SW 1271 (cell line): ENCODE results near the gene PDE4D.
"Not testable (repeated sequence)": the region's sequence is repeated elsewhere in the genome, so short reads cannot be mapped to it uniquely, and the experiment has no call there.

Experiments used
- DNase-seq, 2 experiments: peaks; one replicate each; lab custom pipeline; 2025; lab: John Stamatoyannopoulos, UW

Gene PDE4D

DNA sequence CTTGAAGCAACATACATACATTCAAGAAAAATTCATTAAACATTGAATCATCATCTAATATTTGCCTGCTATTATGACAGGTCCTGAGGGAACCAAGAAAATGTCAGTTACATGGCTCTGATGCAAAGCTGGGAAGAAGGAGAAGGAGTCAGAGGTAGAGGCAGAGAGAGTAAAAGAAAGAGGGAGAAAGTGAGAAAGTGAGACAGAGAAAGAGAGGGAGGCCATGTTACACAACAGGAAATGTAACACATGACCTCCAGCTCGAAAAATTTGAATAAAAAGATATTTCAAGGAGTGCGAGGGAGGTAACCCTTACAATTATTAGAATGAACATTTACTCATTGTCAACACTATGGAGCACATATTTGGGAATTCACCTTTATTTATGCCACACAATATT is 189.7 kb downstream of the PDE4D start:
- DNase-seq, result no peak

DNA sequence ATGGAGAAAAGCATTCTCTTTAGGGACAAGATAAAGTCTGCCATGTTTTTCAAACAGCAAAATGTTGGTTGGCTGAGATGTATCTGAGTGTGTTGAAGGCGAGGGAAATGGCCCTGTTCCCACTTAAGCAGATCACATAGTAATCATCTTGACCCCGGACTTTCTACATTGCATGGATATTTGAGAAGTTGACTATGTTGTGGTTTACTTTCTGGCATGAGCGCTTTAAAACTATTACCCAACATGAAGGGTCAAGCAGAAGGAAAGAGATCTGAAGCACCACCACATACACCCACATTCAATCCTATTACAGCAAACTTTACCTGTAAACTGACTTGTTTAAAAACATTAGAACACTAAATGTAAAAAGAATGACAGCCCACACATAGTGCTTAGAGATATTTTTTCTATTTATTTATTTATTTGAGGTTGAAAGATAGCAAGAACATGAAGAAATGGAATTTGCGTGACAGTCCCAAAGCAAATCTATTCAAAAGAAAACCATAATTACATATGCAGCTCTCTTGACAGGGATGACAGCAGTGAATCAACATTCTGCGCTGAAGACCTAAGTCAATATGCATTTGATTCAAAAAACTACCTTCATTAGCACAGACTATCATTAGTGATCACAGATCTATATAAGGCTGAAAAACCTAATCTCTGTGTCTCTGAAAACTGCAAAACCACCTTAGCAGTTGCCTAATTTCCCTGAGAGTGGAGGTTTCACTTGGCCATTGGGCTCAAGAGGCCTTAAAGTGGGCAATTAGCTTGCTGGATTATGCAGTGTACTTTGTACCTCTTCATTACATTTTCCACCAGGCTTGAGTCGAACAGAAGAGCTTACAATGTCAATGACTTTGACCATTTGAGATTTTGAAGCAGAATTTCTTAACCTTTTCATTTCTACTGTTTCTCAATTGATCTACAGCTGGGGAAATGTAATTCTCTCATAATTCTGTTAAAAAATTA is 195.0 kb downstream of the PDE4D start:
- no peak for DNase-seq

DNA sequence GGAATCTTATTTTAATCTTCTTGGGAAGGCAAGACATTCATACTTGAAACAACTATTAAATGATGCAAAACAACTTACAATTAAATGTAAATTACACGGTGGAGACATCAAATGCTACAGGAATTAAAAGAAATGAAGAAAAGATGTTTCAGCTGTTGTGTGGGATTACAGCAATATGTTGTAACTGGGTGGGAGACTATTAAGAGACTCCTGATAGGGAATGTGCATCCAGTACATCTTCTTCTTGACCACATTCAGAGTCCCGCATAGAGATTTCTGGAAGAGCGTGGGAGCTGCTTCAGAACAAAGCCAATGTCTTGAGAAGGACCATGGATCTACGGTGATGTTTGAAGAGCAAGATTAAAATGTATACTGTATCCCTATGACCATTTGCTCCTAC is 199.1 kb downstream of the PDE4D start:
- DNase-seq, result no peak

DNA sequence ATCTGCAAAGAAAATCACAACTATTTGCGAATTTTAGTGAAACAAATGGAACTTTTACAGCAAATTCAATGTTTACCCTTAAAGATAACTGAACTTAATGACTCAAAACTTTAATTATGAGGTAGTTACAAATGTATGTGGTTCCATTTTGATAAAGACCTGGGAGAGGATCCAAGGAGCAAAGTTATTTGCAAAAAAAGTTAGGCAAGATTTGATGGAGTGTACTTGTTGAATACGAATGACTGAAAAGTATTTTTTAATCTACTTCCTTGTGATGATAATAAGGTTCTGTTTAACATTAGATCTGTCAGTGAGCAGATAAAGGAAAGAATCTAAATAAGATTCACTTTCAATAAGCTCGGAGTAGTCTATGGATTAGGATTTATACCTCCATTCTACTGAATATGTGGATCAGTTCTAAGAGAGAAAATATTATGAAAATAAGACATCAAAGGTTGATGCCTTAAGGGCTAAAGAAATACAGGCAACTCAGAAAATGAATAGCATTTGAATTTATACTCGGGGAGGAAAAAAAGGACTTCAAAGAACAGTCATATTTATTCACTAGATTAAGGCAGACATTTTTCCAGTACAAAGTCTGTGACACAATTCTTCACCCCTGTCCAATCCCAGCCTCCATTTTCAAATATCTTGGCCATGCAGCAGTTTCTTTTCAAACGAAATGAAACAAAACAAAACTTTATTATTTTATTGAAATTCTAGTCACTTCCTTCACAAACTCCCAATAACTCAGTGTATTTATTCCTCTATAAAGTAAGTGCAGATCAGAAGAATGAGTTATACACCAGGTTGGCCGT is 199.8 kb downstream of the PDE4D start:
- DNase-seq, result no peak

DNA sequence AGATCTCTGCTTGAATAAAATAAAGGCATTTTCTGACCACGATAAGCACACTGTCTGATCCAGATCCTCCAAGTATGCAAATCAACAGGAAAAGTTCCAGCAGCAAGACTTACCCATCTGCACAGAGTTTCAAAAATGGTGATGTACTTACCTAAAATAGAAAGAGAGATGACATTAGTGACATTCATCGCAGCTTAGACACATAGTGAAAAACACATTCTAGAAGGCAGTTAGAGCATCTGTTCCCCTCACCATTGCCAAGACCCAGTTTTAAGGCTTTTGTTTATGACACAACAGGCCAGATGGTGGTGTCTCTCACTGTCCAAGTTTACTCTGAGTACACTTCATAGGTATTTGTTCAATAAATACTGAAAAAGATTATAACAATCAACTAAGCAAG is 207.7 kb downstream of the PDE4D start:
- DNase-seq, result no peak

DNA sequence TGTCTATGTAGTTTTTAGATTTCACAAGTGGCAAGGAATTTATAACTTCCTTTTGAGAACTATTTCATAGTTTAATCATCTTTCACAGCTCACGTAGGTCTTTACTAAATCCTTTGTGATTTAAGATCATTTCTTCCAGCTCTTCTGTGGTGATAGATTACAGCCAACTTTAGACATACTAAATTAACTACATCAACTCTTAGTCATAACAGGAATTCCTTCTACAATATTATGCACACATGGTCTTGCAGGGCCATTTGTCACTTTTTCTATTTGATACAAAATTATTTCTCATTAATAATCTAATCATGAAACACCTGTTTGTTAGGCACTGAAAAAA is 208.4 kb downstream of the PDE4D start:
- no peak for DNase-seq

DNA sequence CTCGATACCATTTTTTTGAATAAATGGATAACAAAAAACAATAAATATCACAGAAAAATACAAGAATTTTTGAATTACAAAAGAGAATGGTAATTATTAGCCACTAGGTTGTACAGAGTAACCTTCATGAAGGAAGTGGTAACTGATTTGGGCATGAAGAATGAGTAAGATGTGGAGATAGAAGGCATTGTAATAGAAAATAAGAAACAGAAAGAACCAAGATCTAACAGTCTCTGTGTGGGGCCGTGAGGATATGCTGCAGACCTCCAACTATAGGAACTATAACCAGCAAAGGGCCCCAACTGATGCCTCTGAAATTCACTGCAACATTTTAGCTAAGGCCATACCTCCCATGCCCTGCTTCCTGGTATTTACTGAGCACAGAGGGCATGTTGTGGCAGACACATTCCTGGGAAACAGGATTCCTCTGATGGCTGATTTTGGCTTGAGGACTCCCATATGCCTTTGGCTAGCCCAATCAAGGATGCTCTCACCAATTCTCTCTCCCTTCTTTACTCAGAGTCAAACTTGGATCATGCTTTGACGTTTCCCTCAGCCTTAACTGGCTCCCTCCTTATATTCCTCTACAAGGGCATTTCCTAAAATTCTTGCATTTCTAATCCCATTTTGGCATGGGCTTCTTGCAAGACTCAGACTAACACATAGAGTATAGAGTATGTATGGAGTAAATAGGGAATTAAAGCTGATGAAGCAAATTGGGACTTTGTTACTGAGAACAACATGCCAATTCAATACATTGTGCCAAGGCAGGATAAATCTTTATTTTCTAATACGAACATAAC is 208.9 kb downstream of the PDE4D start:
- DNase-seq, result no peak

DNA sequence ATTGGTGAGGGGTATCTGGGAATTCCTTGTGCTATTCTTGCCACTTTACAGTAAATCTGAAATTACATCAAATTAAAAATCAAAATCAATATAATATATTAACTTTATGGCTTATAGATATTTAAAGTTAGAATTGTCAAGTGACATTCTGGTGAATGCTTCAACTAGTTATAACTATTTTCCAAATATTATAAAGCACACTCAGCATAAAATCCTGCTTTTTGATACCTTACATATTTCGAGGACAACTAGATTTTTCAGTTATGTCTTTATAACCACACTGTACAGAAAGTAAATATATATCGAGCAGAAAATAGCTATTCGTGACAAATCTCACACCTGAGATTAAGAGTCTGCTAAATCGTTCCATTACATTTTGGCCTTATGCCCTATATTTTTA is 210.2 kb downstream of the PDE4D start:
- DNase-seq, result no peak

DNA sequence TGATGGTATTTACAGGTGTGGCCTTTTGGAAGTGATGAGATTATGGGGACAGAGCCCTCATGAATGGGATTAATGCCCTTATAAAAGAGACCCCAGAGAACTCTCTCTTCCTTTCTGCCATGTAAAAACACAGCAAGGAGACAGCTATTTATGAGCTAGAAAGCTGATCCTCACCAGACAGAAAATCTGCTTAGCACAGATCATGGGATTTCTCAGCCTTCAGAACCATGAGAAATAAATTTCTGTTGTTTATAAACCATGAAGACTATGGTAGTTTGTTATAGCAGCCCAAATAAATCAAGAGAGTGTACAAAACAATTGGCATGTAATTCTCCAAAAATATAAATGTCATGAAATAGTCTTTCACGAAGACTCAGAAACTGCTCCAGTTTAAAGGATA is 211.0 kb downstream of the PDE4D start:
- no peak for DNase-seq

DNA sequence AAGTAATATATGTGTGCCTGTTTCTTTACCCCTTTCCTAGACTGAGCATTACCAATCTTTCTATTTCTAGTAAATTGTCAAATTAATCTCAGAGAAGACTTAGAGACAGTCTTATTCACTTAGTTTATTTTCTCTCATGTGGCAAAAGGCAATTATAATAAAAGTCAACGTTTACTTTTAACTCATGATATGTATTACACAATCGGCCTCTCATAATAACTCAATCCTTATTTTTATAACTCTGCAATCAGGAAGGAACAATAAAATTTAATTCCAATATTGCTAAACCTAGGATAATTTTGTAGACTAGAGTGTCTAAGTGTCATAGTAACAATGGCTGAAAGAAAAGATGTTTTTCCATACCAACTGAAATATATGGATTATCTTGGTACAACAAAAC is 214.6 kb downstream of the PDE4D start:
- DNase-seq, result no peak

DNA sequence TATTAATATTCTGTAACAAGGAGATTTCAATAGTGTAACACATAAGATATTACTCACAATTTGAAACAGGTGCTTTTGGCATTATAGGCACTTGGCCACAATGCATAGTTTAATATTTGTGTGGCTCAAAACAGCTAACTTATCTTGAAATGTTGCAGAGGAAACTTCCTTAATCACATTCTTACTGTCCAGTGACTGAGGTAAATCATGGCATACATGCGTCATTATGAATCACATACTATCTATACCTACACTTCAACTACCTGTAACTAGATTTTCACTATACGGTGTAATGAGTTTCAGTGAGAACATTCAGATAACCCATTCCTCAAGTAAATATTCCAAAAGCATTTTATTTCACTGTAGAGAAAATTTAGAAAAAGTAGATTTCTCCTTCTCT is 218.8 kb downstream of the PDE4D start:
- DNase-seq, result no peak

DNA sequence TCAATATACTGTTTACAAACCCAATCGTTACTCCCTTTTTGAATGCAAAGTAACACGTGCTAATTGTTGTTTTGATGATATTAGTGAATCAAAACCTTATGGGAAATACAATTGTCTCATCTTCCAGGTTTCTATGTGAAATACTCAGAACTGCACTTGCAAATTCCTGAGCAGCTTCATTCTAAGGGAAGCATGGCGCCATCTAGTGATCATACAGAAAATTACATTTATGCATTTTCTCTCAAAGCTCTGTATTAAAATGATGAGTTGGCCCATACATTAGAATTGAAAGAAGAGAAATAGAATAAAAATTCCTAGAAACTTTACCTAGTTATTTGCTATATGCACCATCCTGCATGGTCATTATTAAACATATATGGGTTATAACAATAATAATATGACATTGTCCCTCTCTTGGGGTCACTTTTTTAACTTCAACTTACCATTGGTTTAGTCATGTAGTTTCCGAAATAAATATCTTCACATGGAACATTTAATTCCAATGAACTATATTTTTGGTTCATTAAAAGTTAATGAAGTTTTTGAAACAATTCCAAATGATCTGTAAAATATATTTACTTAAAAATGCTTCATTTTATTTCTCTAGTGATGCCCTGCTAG is 220.0 kb downstream of the PDE4D start:
- DNase-seq, result peak; percentile 5 to 66

DNA sequence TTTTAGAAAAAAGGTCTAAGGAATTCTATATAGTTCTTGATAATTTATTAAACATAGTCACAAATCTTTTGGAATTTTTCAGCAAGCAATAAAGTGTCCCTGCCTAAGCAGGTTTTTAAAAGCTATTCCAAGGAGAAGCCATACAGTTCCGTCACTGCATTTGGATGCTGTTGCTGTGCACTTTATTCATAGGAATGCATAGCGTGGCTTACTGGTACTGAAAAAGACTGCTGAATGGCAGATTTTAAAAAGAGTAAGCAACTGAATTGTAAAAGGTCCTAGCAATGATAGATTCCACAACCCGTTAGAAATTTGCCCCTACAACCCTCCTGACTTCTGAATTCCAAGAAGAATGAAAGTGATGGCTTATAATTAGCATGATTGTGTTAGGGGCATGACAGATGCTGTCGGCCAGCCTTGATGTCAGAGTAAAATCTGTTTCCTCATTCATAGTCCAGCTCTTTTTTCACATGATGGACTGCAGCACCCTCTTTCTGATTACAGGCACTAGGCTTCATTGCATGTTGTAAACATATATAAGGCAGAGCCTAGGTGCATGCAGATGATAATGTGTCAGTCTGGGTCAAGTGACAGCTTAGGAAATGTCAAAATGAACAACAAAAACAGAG is 227.0 kb downstream of the PDE4D start:
- no peak for DNase-seq

DNA sequence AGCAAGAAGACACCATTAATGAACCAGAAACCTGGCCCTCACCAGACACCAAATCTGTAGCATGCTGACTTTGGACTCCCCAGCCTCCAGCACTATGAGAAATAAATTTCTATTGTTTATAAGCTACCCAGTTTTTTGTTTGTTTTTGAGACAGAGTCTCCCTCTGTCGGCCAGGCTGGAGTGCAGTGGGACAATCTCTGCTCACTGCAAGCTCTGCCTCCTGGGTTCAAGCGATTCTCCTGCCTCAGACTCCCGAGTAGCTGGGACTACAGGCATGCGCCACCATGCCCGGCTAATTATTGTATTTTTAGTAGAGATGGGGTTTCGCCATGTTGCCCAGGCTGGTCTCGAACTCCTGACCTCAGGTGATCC is 227.7 kb downstream of the PDE4D start:
- not testable (repeated sequence) for DNase-seq

DNA sequence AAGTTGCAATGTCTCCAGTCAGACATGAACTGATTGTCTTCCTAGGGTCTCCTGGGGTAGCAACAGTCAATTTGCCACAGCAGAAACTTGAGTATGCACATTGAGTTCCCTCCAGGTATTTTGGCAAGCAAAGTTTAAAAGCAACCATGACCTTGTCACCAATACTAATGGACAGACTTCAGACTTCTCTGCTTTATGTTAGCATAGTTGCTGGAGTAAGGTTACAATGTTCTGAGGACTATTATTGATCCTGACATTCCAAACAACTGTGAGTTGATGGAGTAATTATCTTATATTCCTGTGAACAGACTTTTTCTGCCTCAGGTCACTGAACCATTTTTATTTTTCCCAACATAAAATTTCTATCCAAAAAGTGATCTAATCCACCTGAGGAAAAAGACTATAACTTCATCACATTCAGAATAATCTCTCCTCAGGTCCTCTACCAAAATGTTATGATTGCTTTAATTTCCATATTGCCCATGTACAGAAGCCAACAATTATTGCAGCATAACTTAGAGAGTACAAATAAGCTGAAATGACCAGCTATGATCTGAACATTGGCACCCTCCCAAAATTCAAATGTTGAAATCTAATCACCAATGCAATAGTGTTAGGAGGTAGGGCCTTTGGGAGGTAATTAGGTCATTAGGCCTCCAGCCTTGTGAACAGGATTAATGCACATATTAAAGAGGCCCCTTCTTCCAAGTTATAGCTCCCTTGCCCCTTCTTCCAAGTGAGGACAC is 228.3 kb downstream of the PDE4D start:
- no peak for DNase-seq

DNA sequence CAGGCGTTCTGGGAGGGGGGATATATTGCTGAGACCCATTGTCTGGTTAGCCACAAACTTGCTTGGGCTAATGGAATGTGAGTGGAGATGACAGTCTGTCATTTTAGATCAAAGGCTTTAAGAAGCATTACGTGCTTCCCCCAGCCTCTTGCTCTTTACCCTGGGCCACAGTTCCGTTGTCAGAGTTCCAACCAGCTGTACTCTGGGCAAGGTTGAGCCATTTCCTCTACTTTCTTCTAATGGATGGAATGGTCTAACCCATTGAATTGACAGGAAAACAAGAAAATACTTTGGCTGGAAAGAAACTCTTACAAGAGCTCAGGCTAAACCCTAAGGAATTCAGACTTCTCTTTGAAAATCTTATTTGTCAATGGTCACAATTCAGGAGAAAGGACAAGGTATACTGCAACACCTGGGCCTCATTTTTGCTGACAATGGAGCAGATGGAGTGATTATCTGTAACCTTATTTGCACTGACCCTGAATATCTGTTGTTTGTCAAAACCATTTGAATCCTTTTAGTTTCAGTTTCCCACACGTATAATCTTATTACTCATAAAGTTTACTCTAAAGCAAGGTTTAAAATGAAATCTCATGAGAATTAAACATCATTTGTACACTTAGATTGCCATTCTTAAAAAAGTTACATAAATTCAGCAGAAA is 231.4 kb downstream of the PDE4D start:
- DNase-seq, result no peak

DNA sequence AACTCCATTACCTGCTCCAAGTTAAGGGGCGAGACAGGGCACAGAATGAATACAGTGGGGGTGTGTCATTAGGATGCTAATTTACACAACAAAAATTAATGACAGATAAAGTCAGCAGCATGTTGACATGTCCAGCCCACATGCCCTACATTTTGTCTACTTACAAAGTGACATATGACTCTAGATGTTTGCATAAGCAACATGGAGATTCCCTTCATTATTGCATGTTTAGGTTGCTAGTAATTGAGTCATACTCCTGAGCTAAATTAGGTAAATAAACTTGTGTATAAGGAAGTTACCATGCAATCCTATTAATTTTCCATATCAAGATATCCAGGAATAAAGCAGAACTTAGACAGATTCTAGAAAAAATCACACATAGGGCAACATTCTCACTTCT is 232.2 kb downstream of the PDE4D start:
- no peak for DNase-seq

DNA sequence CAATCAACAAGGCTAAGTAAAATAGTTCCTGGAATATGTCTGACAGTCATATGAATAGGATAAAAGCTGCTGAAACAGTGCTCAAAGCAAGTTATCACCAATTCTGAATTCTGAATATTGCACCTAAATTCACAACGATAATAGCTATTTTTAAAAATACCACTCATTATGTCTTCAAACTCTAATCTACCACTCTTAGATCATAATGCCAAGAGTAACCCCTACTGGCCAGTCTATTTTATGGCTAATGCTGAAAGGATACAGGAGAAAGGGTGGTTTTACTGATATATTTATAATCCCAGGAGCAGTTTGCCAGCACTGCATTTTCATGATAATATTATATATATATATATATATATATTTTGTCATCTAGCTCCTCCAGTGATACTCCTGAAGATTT is 232.8 kb downstream of the PDE4D start:
- peak; percentile 1 to 42 for DNase-seq

DNA sequence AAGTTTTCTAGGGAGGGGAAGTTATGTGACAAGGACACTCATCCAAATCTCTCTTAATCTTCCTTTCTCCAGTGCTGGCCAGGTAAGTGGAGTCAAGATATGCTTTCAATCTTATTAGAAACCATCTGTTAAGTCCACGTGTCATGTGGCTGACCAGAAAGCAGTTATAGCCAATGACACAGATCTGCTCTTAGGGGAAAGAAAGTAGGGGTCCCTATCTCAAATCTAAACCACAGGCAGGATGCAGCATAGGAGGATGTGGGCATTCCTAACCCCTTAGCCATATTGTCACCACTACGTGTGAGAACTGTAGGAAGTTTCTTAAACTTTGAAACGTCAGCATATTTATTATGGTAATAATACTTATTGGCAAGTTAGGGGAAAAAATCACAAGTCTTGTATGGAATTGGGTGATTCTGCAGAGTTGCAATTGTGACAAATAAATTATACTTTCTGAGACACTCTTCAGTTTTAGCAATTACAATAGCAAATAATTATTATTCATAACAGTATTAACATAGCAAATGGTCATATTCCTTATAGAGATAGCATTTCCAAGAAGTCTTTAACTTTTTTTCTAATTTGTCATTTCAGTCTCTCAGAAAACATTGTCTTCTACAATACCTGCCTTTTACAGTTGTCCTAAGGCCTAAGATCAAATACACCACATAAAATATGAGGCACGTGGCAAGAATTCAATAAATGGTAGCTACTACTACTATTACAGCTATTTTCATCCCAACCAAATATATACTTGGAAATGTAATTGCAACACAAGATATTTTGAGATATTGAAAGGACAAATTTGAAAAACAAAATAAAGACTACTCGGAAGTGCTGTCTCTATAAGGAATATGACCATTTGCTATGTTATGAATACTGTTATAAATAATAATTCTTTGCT is 236.9 kb downstream of the PDE4D start:
- no peak for DNase-seq
